ENCODE results near the gene FITM1. TPM values are rescaled to one million over a fixed set of nuclear protein-coding genes. Genes with fewer than 3 reads are reported as not detected.
A peak's percentile ranks its signal among the peaks of the same experiment; 100 is the strongest.

FITM1 gene
- total RNA-seq, 3 donors from 2014 or later (not counting 1 experiment from before 2014, with no cell fraction given), result 0.80 to 2.8 (median 2.3) TPM

GRCh38 chr14:24138396-24139271 lies 8.2 kb downstream of the FITM1 start:
- peak overlapping the region; percentile 70 to 71 for H3K27ac Mint-ChIP-seq
- Histone ChIP-seq H3K4me3 (ENCODE audit: low read length) (no peak overlapping the region), H3K4me1 (ENCODE audit: control insufficient read depth, insufficient read depth, low read length) (peaks cover 46% of the 10 kb centered on the region), H3K27ac (ENCODE audit: low read length) (no peak overlapping the region), H3K9me3 (ENCODE audit: control insufficient read depth, insufficient read depth, low read length) (no peaks in the 10 kb centered on the region), H3K36me3 (ENCODE audit: control insufficient read depth, insufficient read depth, low read length) (peaks cover 32% of the 10 kb centered on the region), H3K27me3 (ENCODE audit: control insufficient read depth, insufficient read depth, low read length) (no peaks in the 10 kb centered on the region)
- H3K27me3 Mint-ChIP-seq (ENCODE audit: low read depth in 2 of 2), result no peaks in the 10 kb centered on the region
- peak overlapping the region; percentile 63 for H3K4me3 Mint-ChIP-seq
- intact Hi-C loops (cut with micrococcal nuclease), result loop anchor here (10.0 kb wide), 1 partner anchor 1214 kb away; the partner anchor contains the start of gene PRMT5
- ATAC-seq (no peak), DNase-seq (no peak)
- WGBS (ENCODE audit: insufficient coverage), result 95% methylated on average over 13 of the region's 13 CpGs
- H3K4me1 Mint-ChIP-seq, result peaks cover 42 to 57% of the 10 kb centered on the region in 2 donors
- no peak for TF ChIP-seq CTCF (IDR thresholded peaks at IDR 0.05)
- H3K36me3 Mint-ChIP-seq, result no peaks in the 10 kb centered on the region
- no peaks in the 10 kb centered on the region for H3K9me3 Mint-ChIP-seq

GRCh38 chr14:24139272-24139934 lies 8.9 kb downstream of the FITM1 start:
- Histone ChIP-seq H3K27me3 (ENCODE audit: control insufficient read depth, insufficient read depth, low read length) (no peaks in the 10 kb centered on the region), H3K27ac (ENCODE audit: low read length) (no peak overlapping the region), H3K36me3 (ENCODE audit: control insufficient read depth, insufficient read depth, low read length) (peaks cover 40% of the 10 kb centered on the region), H3K4me1 (ENCODE audit: control insufficient read depth, insufficient read depth, low read length) (peaks cover 46% of the 10 kb centered on the region), H3K9me3 (ENCODE audit: control insufficient read depth, insufficient read depth, low read length) (no peaks in the 10 kb centered on the region), H3K4me3 (ENCODE audit: low read length) (no peak overlapping the region)
- 91% methylated on average over 9 of the region's 9 CpGs for WGBS (ENCODE audit: insufficient coverage)
- TF ChIP-seq CTCF (IDR thresholded peaks at IDR 0.05), result no peak
- ATAC-seq, result no peak
- Mint-ChIP-seq H3K4me1 (peaks cover 47 to 63% of the 10 kb centered on the region in 2 donors), H3K27me3 (ENCODE audit: low read depth in 2 of 2) (no peaks in the 10 kb centered on the region), H3K4me3 (peak overlapping the region; percentile 63), H3K36me3 (peaks cover 5% of the 10 kb centered on the region), H3K9me3 (no peaks in the 10 kb centered on the region), H3K27ac (peak overlapping the region; percentile 70 to 71)
- intact Hi-C loops (cut with micrococcal nuclease), result loop anchor here (10.0 kb wide), 1 partner anchor 1215 kb away; the partner anchor contains the start of gene PRMT5
- DNase-seq, result peak in 1 of 2 donors; percentile 42

GRCh38 chr14:24141097-24141880 lies 10.8 kb downstream of the FITM1 start, which contains the start of gene EMC9:
Gene EMC9 (minus strand): TSS chr14:24141591. CDS start chr14:24141304, 287 bp downstream.
- H3K4me1 ChIP-seq (ENCODE audit: control insufficient read depth, insufficient read depth, low read length), result peaks cover 55% of the 10 kb centered on the region
- H3K36me3 ChIP-seq (ENCODE audit: control insufficient read depth, insufficient read depth, low read length), result peaks cover 43% of the 10 kb centered on the region
- no peaks in the 10 kb centered on the region for H3K27me3 ChIP-seq (ENCODE audit: control insufficient read depth, insufficient read depth, low read length)
- peaks cover 54 to 73% of the 10 kb centered on the region in 2 donors for H3K4me1 Mint-ChIP-seq
- peak within 1 kb of the TSS; percentile 73 for H3K4me3 Mint-ChIP-seq
- intact Hi-C loops (cut with micrococcal nuclease), result loop anchor here (1.0 kb wide), 1 partner anchor 27 kb away; the partner anchor contains the start of genes DCAF11 and NRL
- peak within 1 kb of the TSS; percentile 59 for H3K4me3 ChIP-seq (ENCODE audit: low read length)
- under 1% methylated on average over 65 of the region's 65 CpGs for WGBS (ENCODE audit: insufficient coverage)
- peak; percentile 20 for TF ChIP-seq CTCF (IDR thresholded peaks at IDR 0.05)
- H3K9me3 Mint-ChIP-seq, result no peaks in the 10 kb centered on the region
- H3K9me3 ChIP-seq (ENCODE audit: control insufficient read depth, insufficient read depth, low read length), result no peaks in the 10 kb centered on the region
- ATAC-seq (peak; percentile 89 to 97 (median 91)), DNase-seq (peak; percentile 98 to 99)
- H3K36me3 Mint-ChIP-seq, result peaks cover 7% of the 10 kb centered on the region
- H3K27ac Mint-ChIP-seq, result peak within 1 kb of the TSS; percentile 86 to 93
- peak within 1 kb of the TSS; percentile 75 for H3K27ac ChIP-seq (ENCODE audit: low read length)
- H3K27me3 Mint-ChIP-seq (ENCODE audit: low read depth in 2 of 2), result no peaks in the 10 kb centered on the region

Data from natural killer cell (primary cell).